Stimulated activated CD8-positive, alpha-beta memory T cell treated with anti-CD3 and anti-CD28 coated beads, Interleukin-15, amount 100 ng/mL, for 4 hours (primary cell): Measurements from ENCODE around the gene RGS4.
"Not testable (repeated sequence)": the region's sequence is repeated elsewhere in the genome, so short reads cannot be mapped to it uniquely, and the experiment has no call there.

Experiments
- DNase-seq, 2 donors: peaks; one replicate each; pipeline ENCODE4 v3.0.0-alpha.2; 2020; ENCODE audit warnings: low read depth in 2 of 2

The RGS4 gene

GRCh38 chr1:163068716-163069115 is 445 bp upstream of the RGS4 start:
- DNase-seq: no peak

- no peak for DNase-seq
Measured at GRCh38 chr1:163069655-163070277, 605 bp downstream of the RGS4 start.

- no peak for DNase-seq
Measured at GRCh38 chr1:163071405-163072255, 2.5 kb downstream of the RGS4 start.

GRCh38 chr1:163072658-163073057 is 3.5 kb downstream of the RGS4 start:
- no peak for DNase-seq

GRCh38 chr1:163074004-163074403 is 4.8 kb downstream of the RGS4 start:
- DNase-seq: no peak

GRCh38 chr1:163074716-163075284 is 5.6 kb downstream of the RGS4 start:
- no peak for DNase-seq

GRCh38 chr1:163076044-163076443 is 6.9 kb downstream of the RGS4 start:
- no peak for DNase-seq

- DNase-seq: no peak
Measured at GRCh38 chr1:163076446-163076845, 7.3 kb downstream of the RGS4 start.

GRCh38 chr1:163076981-163077761 is 8.0 kb downstream of the RGS4 start:
- no peak for DNase-seq

- DNase-seq: no peak
Measured at GRCh38 chr1:163082971-163083370, 13.8 kb downstream of the RGS4 start.

- no peak for DNase-seq
Measured at GRCh38 chr1:163083690-163084089, 14.5 kb downstream of the RGS4 start.

- DNase-seq: no peak
Measured at GRCh38 chr1:163084330-163084729, 15.2 kb downstream of the RGS4 start.

GRCh38 chr1:163085041-163085903 is 16.1 kb downstream of the RGS4 start:
- no peak for DNase-seq

- DNase-seq: no peak
Measured at GRCh38 chr1:163085904-163086268, 16.7 kb downstream of the RGS4 start.

GRCh38 chr1:163089117-163089516 is 20.0 kb downstream of the RGS4 start:
- DNase-seq: not testable (repeated sequence)

- DNase-seq: no peak
Measured at GRCh38 chr1:163090321-163090945, 21.3 kb downstream of the RGS4 start.

- no peak for DNase-seq
Measured at GRCh38 chr1:163093169-163093568, 24.0 kb downstream of the RGS4 start.

GRCh38 chr1:163093579-163093978 is 24.4 kb downstream of the RGS4 start:
- no peak for DNase-seq

GRCh38 chr1:163094182-163094581 is 25.0 kb downstream of the RGS4 start:
- DNase-seq: no peak

- no peak for DNase-seq
Measured at GRCh38 chr1:163094589-163094988, 25.4 kb downstream of the RGS4 start.

GRCh38 chr1:163095213-163095612 is 26.1 kb downstream of the RGS4 start:
- DNase-seq: no peak
